GM23248 (cell line): Measurements from ENCODE around the gene STAC3.

Experiments
- EZH2 ChIP-seq: fragments of 200-600 bp; sonication (generic); IDR thresholded peaks from 2 replicates; pipeline ENCODE4 v1.6.1; 2018; ENCODE audit warnings: antibody characterized with exemption, mild to moderate bottlenecking; ENCODE audit not compliant: insufficient read depth, poor library complexity, severe bottlenecking
- EZH2phosphoT487 ChIP-seq: fragments of 200-600 bp; sonication (generic); IDR thresholded peaks from 2 replicates; pipeline ENCODE4 v1.6.1; 2018; ENCODE audit warnings: antibody characterized with exemption, moderate library complexity, mild to moderate bottlenecking, low read depth; ENCODE audit not compliant: insufficient read depth

DNA sequence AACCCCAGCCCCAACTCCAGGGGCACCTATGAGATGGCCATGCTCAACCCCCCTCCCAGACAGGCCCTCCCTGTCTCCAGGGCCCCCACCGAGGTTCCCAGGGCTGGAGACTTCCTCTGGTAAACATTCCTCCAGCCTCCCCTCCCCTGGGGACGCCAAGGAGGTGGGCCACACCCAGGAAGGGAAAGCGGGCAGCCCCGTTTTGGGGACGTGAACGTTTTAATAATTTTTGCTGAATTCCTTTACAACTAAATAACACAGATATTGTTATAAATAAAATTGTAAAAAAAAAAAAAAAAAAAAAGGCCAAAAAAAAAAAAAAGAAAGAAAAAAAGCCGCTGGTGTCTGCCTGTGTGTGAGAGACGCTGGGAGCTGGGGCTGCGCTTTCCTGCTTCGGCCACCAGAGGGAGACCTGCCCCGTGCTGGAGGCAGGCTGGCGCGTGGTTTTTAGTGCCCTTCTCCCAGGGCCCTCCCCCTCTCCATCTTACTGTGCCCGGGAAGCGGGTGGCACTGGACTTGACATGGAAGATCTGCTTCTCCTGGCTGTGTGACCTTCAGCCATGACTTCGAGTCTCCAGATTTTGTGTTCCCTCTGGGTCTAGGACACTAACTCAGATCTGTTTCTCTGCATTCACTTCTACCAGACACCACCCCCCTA lies 37.8 kb downstream of the STAC3 start:
- TF ChIP-seq EZH2 = no peak
- TF ChIP-seq EZH2phosphoT487 = no peak
